ENCODE results near the gene SPDYE16. TPM values are rescaled to one million over a fixed set of nuclear protein-coding genes. Genes with fewer than 3 reads are reported as not detected.
"Not testable (repeated sequence)": the region's sequence is repeated elsewhere in the genome, so short reads cannot be mapped to it uniquely, and the experiment has no call there.

SPDYE16 gene
- total RNA-seq, 2 donors from 2014 or later, result 0.58 TPM; not detected in 1

DNA sequence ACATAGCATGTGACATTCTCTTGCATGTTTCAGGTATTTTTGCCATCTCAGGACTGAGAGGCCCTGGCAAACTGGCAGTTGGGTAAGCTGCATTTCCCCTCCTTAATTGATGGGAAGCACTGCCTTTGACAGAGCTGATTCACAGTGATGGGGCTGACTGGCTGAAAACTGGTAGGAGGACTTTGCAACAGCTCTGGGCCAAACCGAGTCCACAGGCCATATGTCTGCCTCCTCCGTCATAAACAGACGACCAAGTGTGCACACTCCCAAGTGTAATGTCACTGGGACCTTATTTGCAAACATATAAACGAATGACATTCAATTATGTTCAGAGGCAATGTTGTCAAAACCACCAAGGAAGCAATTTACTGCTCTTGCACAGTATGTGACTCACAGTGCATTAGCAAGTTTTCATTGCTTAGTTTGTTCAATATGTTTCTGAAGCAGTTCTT, 27.3 kb upstream of the SPDYE16 start:
- not testable (repeated sequence) for H3K9me3 Mint-ChIP-seq; DNase-seq; H3K27ac Mint-ChIP-seq; H3K27me3 Mint-ChIP-seq (ENCODE audit: low read depth); H3K4me3 Mint-ChIP-seq; ATAC-seq (replicated peaks in 1 of 2); H3K4me1 Mint-ChIP-seq (ENCODE audit: low read depth); H3K36me3 Mint-ChIP-seq (ENCODE audit: insufficient read depth in 2 of 2)

DNA sequence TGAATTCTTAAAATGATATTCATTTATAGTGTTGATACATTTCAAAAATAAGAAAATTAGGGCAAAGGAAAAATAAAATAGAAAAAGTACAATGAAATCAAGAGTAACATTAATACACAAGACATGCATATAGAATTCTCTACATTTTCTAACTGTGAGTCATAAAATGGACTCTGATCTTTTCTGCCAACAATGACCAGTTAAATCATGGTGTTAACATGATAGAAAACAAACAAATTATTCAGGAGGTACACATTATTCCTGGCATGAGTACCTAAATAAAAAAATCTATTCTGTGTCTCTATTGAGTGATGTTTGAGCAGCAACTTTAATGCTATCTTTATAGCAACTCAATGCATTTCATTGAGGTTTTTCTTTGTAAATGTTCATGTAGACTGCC, 25.6 kb upstream of the SPDYE16 start:
- not testable (repeated sequence) for H3K27ac Mint-ChIP-seq
- peaks cover 12 to 16% of the 10 kb centered on the region in 2 donors for H3K36me3 Mint-ChIP-seq (ENCODE audit: insufficient read depth in 2 of 2)

GRCh38 chr7:76567753-76568152, 24.7 kb upstream of the SPDYE16 start:
- not testable (repeated sequence) for DNase-seq; ATAC-seq (replicated peaks in 1 of 2); H3K27ac Mint-ChIP-seq; H3K27me3 Mint-ChIP-seq (ENCODE audit: low read depth); H3K9me3 Mint-ChIP-seq; H3K4me3 Mint-ChIP-seq
- peaks cover 12 to 19% of the 10 kb centered on the region in 2 donors for H3K36me3 Mint-ChIP-seq (ENCODE audit: insufficient read depth in 2 of 2)
- peaks cover 13% of the 10 kb centered on the region for H3K4me1 Mint-ChIP-seq (ENCODE audit: low read depth)

More for the DNA sequence above, 25.6 kb upstream of the SPDYE16 start:
- not testable (repeated sequence) for ATAC-seq (replicated peaks in 1 of 2); DNase-seq; H3K9me3 Mint-ChIP-seq; H3K27me3 Mint-ChIP-seq (ENCODE audit: low read depth); H3K4me3 Mint-ChIP-seq; H3K4me1 Mint-ChIP-seq (ENCODE audit: low read depth)

GRCh38 chr7:76567311-76567710, 24.2 kb upstream of the SPDYE16 start:
- not testable (repeated sequence) for ATAC-seq (replicated peaks in 1 of 2); H3K9me3 Mint-ChIP-seq; H3K27me3 Mint-ChIP-seq (ENCODE audit: low read depth); H3K27ac Mint-ChIP-seq; H3K4me3 Mint-ChIP-seq; DNase-seq
- H3K36me3 Mint-ChIP-seq (ENCODE audit: insufficient read depth in 2 of 2), result peaks cover 12 to 22% of the 10 kb centered on the region in 2 donors
- peaks cover 16% of the 10 kb centered on the region for H3K4me1 Mint-ChIP-seq (ENCODE audit: low read depth)

DNA sequence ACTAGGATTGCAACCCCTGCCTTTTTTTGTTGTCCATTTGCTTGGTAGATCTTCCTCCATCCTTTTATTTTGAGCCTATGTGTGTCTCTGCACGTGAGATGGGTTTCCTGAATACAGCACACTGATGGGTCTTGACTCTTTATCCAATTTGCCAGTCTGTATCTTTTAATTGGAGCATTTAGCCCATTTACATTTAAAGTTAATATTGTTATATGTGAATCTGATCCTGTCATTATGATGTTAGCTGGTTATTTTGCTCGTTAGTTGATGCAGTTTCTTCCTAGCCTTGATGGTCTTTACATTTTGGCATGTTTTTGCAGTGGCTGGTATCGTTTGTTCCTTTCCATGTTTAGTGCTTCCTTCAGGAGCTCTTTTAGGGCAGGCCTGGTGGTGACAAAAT, 21.9 kb upstream of the SPDYE16 start:
- H3K9me3 Mint-ChIP-seq; H3K27me3 Mint-ChIP-seq (ENCODE audit: low read depth); H3K4me3 Mint-ChIP-seq: not testable (repeated sequence)

DNA sequence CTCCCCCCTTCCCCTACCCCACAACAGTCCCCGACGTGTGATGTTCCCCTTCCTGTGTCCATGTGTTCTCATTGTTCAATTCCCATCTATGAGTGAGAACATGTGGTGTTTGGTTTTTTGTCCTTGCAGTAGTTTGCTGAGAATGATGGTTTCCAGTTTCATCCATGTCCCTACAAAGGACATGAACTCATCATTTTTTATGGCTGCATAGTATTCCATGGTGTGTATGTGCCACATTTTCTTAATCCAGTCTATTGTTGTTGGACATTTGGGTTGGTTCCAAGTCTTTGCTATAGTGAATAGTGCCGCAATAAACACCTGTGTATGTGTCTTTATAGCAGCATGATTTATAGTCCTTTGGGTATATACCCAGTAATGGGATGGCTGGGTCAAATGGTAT, 18.2 kb upstream of the SPDYE16 start:
- Mint-ChIP-seq H3K4me1 (ENCODE audit: low read depth) (peaks cover 26% of the 10 kb centered on the region), H3K36me3 (ENCODE audit: insufficient read depth in 2 of 2) (peaks cover 16 to 35% of the 10 kb centered on the region in 2 donors)
- not testable (repeated sequence) for H3K9me3 Mint-ChIP-seq; H3K27ac Mint-ChIP-seq; H3K27me3 Mint-ChIP-seq (ENCODE audit: low read depth); ATAC-seq (replicated peaks in 1 of 2); H3K4me3 Mint-ChIP-seq; DNase-seq

More for the DNA sequence above, 21.9 kb upstream of the SPDYE16 start:
- H3K4me1 Mint-ChIP-seq (ENCODE audit: low read depth), result peaks cover 26% of the 10 kb centered on the region
- not testable (repeated sequence) for H3K27ac Mint-ChIP-seq; DNase-seq; ATAC-seq (replicated peaks in 1 of 2)
- peaks cover 16 to 30% of the 10 kb centered on the region in 2 donors for H3K36me3 Mint-ChIP-seq (ENCODE audit: insufficient read depth in 2 of 2)

- Mint-ChIP-seq H3K4me1 (ENCODE audit: low read depth) (peaks cover 26% of the 10 kb centered on the region), H3K36me3 (ENCODE audit: insufficient read depth in 2 of 2) (peaks cover 12 to 29% of the 10 kb centered on the region in 2 donors)
- not testable (repeated sequence) for H3K9me3 Mint-ChIP-seq; H3K27ac Mint-ChIP-seq; H3K4me3 Mint-ChIP-seq; H3K27me3 Mint-ChIP-seq (ENCODE audit: low read depth); ATAC-seq (replicated peaks in 1 of 2); DNase-seq
Measured at GRCh38 chr7:76560157-76560556, 17.1 kb upstream of the SPDYE16 start.

DNA sequence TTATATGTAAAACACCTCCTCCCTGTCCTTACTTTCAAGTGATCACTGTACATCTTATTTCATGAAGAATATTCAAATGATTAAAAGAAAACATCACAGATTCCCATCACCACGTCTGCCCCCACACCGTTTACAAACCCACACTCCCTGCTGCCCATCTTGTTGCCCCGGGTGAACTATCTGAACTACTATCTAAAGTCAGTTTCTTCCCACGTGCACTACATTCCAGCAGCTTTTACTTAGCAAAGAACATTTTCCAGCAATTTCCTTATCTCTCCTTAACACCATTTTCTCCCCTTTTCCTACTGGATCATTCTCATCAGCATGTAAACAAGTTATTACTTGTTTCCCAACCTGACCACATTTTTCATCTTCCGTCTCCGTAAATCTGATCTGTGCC, 16.6 kb upstream of the SPDYE16 start:
- ATAC-seq (replicated peaks in 1 of 2); DNase-seq; H3K27me3 Mint-ChIP-seq (ENCODE audit: low read depth); H3K4me3 Mint-ChIP-seq; H3K27ac Mint-ChIP-seq; H3K9me3 Mint-ChIP-seq: not testable (repeated sequence)
- H3K4me1 Mint-ChIP-seq (ENCODE audit: low read depth), result peaks cover 31% of the 10 kb centered on the region
- peaks cover 14 to 33% of the 10 kb centered on the region in 2 donors for H3K36me3 Mint-ChIP-seq (ENCODE audit: insufficient read depth in 2 of 2)

- Mint-ChIP-seq H3K4me1 (ENCODE audit: low read depth) (peaks cover 31% of the 10 kb centered on the region), H3K4me3 (peak overlapping the region in 1 of 2 donors; percentile 45), H3K27ac (peak overlapping the region; percentile 83)
- DNase-seq; H3K36me3 Mint-ChIP-seq (ENCODE audit: insufficient read depth in 2 of 2); H3K9me3 Mint-ChIP-seq; H3K27me3 Mint-ChIP-seq (ENCODE audit: low read depth); ATAC-seq (replicated peaks in 1 of 2): not testable (repeated sequence)
Measured at GRCh38 chr7:76551992-76552391, 8.9 kb upstream of the SPDYE16 start.

GRCh38 chr7:76549855-76550248, 6.8 kb upstream of the SPDYE16 start:
- not testable (repeated sequence) for H3K36me3 Mint-ChIP-seq (ENCODE audit: insufficient read depth in 2 of 2); H3K9me3 Mint-ChIP-seq; ATAC-seq (replicated peaks in 1 of 2); DNase-seq; H3K27me3 Mint-ChIP-seq (ENCODE audit: low read depth)
- Mint-ChIP-seq H3K27ac (peak overlapping the region; percentile 73), H3K4me3 (peak overlapping the region; percentile 84 to 90), H3K4me1 (ENCODE audit: low read depth) (peaks cover 27% of the 10 kb centered on the region)

- not testable (repeated sequence) for H3K36me3 Mint-ChIP-seq (ENCODE audit: insufficient read depth in 2 of 2)
Measured at GRCh38 chr7:76549025-76549854, 6.1 kb upstream of the SPDYE16 start.

GRCh38 chr7:76531643-76532042, 11.5 kb downstream of the SPDYE16 start:
- not testable (repeated sequence) for DNase-seq; H3K4me1 Mint-ChIP-seq (ENCODE audit: low read depth); H3K36me3 Mint-ChIP-seq (ENCODE audit: insufficient read depth in 2 of 2); H3K27me3 Mint-ChIP-seq (ENCODE audit: low read depth); H3K4me3 Mint-ChIP-seq; H3K27ac Mint-ChIP-seq; H3K9me3 Mint-ChIP-seq; ATAC-seq (replicated peaks in 1 of 2)

More at GRCh38 chr7:76549025-76549854, 6.1 kb upstream of the SPDYE16 start:
- peak; percentile 99 for ATAC-seq (replicated peaks in 1 of 2)
- not testable (repeated sequence) for H3K27me3 Mint-ChIP-seq (ENCODE audit: low read depth); H3K9me3 Mint-ChIP-seq
- Mint-ChIP-seq H3K27ac (peak overlapping the region; percentile 88), H3K4me1 (ENCODE audit: low read depth) (peaks cover 25% of the 10 kb centered on the region), H3K4me3 (peak overlapping the region; percentile 84 to 90)
- DNase-seq, result peak; percentile 89 to 91

- not testable (repeated sequence) for H3K27ac Mint-ChIP-seq; H3K27me3 Mint-ChIP-seq (ENCODE audit: low read depth); H3K4me1 Mint-ChIP-seq (ENCODE audit: low read depth); DNase-seq; H3K9me3 Mint-ChIP-seq; ATAC-seq (replicated peaks in 1 of 2); H3K4me3 Mint-ChIP-seq; H3K36me3 Mint-ChIP-seq (ENCODE audit: insufficient read depth in 2 of 2)
Measured at GRCh38 chr7:76526183-76526582, 16.9 kb downstream of the SPDYE16 start.

Data from activated T-cell treated with anti-CD3 and anti-CD28 coated beads, Interleukin-2, amount 50 U/mL, for 72 hours (primary cell).